Effector CD4-positive, alpha-beta T cell (primary cell): Measurements from ENCODE around the gene PLEKHM3.

ENCODE experiments used
- DNase-seq: peaks from one replicate; pipeline ENCODE4 v3.0.0-alpha.2; 2020

Gene PLEKHM3

DNA sequence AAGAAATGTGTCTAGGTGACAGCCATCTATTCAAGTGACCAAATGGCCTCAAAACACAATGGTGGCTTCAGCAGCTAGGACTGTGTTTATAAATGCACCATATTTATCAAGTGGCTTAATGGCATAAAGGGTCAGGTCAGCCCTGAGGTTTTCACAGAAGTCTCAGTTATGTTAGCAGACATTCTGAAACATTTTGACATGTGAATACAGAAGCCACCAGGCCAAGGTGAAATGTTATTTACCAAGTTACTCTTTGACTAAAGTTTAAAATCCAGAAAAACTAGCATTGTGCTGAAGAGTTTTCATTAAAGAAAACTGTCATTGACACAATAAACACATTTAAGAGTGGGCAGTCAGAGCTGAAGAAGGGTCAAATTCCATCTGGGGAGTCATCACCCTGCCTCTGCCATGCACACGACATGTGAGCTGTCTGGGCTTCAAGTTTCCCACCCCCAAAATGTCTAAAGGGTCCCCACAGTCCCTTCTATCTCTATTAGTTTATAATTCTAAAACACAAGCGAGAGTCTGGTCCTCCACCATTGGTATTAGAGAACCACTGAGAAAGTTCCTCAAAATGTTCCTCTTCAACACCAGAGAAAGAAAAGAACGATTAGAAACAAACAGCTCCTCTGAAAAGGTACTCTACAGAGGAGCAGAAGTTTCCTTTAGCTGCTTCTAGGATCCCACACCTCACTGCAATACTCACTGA, 178.1 kb downstream of the PLEKHM3 start:
- DNase-seq = no peak

DNA sequence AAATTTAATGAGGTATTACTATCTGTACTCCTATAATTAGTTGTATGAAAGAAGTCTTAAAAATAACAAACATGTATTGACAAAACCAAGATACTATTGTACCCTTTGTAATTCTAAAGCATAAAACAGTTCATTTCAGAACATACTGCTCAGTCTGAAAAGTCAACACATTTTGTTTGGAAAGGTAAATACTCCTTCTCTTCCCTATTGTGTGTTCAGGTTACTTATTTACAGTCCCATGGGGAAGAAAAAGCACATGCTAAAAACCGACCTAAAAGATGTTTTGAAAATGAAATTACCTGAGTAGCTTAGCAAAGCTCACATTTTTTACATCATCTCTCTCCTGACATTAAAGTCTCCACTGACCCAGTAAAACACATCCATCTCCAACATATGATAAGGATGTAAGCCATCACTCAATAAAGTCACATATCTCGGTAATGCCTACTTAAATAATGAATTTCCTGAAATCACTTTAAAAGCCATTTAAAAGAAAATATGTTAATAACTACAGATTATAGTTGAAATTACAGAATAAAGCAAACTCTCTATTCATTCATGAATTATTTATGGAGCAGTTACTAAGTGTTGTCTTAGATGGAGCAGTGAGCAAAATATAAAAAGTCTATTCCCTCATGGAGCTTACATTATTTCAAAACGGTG, 180.0 kb downstream of the PLEKHM3 start:
- no peak for DNase-seq

GRCh38 chr2:207844648-207845047, 180.7 kb downstream of the PLEKHM3 start:
- no peak for DNase-seq

GRCh38 chr2:207840101-207840500, 185.2 kb downstream of the PLEKHM3 start:
- DNase-seq = no peak

DNA sequence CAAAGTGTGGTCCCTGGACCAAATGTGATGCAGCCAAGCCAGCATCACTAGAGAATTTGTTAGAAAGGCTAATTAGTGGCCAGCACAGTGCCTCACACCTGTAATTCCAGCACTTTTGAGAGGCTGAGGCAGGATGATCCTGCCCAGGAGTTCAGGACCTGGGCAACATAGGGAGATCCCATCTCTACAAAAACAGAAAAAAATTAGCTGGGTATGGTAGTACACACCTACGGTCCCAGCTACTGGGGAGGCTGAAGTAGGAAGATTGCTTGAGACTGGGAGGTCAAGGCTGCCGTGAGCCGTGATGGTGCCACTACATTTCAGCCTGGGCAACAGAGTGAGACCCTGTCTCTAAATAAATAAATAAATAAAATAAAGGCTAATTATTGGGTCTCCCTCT, 185.8 kb downstream of the PLEKHM3 start:
- no peak for DNase-seq

DNA sequence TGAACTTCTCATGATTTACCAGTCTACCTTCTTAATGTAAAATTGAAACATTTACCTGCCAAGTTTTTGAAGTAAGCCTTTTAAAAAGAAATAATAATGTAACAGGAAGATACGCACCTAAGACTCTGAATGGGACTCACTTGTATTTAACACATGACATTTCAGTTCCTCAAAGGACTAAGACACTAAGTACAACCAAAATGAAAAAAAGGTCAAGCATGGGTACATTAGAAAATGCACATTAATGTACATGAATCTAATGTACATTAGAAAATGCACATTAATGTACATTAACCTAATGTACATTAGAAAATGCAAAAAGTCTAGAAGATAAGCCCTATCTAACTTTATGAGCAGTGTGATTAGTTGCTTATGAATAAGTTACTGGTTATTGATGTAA, 186.3 kb downstream of the PLEKHM3 start:
- no peak for DNase-seq

DNA sequence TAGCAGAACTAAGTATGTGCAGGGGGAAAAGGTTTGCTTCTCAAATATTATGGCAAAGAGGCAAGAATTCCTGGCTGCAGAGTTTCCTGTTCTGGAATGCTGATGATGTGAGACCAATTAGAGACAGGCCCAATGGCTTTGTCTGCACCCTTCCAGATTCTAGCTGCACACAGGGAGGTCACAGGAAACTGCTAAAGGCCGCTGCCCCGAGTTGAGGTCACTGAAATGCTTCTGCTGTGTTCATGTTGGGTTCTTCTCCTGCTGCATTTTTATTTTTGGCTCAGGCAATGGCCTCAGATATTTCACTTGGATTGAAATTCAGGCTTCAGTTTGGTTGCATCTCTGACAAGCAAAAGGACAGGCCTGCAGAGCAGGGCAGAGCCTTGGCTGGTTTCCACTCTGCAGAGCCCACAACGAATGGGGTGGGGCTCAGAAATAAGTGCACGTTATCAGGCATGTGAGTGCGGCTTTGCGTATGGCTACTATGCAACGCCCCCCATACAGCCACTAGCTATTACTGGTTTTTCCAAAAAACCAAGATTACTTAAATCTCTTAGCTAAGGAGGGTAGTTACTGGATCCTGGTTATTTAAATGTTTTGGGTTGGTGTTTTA, 188.7 kb downstream of the PLEKHM3 start:
- DNase-seq = no peak

DNA sequence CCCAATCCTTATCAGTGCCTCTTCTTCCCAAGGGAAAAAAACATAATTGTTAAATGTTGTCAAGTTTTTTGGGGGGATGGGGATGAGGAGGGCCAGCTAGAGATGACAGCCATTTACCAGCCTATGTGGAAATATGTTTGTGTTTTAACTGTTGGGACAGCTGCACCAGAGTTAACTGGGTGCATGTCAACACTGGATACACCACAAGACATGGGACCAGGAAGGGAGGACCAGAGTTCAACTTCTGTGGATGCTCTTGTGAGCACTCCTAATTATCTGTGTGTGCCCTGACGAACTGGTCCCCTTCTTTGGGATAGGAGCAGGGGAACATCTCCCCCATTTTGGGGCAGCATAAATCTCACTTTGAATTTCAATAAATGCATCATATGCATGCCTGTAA, 189.5 kb downstream of the PLEKHM3 start:
- no peak for DNase-seq

GRCh38 chr2:207833251-207833751, 192.0 kb downstream of the PLEKHM3 start:
- no peak for DNase-seq

- no peak for DNase-seq
Observed at GRCh38 chr2:207831584-207832248, 193.6 kb downstream of the PLEKHM3 start.

GRCh38 chr2:207830778-207831438, 194.4 kb downstream of the PLEKHM3 start:
- DNase-seq = no peak

DNA sequence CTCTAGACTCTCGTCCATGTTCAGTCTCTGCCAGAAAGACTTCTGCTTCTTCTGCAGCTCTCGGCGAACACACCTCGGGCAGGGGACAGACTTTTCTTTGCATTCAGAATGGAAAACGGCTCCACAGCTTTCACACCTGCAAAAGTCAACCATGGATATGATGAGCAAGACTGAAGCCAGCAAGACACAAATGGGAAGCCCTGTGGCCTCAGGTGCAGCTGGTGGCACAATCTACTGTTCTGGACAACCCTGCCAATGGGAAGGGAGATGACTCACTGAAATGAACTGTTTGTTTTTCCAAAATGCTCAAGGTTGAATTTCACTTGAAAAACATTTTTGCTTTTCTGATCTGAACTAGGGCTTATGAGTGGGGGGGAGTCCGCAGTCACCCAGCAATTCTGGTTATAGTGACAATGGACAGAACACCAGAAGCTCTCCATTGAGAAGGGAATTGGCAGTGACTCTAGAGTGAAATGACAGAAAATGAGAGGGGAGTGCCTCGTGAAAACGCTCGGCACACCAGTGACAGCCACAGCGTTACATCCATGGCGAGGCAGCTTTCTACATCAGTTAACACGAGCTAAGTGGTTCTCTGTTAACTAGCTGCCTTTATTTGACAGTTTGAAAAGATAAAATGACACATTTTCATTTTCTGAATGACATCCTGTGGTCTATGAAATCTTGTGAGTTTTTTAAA, 196.8 kb downstream of the PLEKHM3 start:
- DNase-seq = no peak

DNA sequence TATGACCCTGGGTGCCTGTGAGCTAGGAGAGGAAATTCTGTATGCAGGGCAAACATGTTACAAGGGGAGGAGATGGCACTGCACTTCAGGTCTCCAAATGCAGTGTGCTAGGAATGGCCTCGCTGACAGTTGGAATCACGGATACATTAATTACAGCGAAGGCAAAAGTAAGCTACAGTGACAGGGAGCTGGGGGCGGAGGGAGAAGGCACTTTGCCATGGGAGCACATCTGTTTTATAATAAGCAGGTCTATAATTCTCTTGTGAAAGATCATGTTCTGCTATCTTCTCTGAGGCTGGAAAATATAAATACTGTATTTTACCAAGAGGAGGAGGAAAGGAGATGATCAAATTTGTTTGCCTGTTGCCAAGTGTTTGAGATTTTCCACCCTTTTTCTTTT, 199.3 kb downstream of the PLEKHM3 start:
- DNase-seq = no peak

DNA sequence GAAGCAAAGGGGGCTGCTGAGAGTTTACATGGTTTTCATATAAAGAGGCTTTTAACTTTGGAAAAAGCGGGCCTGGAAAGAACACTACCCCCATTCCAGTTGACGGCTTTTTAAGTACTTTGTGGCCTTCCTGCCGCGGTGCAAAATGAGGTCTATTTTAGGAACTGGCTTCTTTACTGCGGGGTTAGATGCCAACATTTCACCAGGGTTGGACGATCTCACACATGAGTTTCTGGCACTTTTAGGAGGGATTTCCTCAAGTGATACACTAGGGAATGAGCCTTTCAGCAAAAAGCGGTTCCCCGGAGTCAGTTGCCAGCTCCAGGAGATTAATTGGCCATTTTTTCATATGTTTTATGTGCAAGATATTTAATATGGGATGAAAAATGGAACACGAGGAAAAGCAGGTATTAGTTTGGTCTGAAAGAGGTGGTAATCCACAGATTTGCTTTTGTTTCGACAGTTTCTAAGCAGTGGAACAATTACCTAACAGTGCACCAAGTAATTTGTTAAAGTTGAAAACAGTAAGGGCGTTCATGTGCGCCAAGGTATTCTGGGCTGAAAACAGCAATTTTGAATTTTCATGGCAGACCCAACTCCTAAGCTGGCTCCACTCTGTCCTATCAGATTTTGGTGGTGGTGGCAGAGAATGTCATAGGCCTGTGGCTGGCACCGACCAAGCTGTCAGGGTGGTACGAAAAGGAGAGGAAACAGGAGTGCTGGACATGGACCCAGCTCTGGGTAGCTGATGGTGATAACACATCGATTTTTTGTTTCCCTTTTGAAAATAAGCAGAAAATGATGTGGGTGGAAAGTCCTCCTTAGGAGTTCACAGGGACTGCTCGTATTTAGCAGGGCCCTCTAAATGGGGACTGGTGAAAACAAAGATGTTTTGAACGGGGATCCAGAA, 200.0 kb downstream of the PLEKHM3 start:
- no peak for DNase-seq

GRCh38 chr2:207823865-207824264, 201.5 kb downstream of the PLEKHM3 start:
- no peak for DNase-seq

- no peak for DNase-seq
Observed at GRCh38 chr2:207819839-207820784, 205.2 kb downstream of the PLEKHM3 start.

GRCh38 chr2:207819021-207819797, 206.1 kb downstream of the PLEKHM3 start:
- DNase-seq = no peak

GRCh38 chr2:207816546-207816945, 208.8 kb downstream of the PLEKHM3 start:
- DNase-seq = no peak

DNA sequence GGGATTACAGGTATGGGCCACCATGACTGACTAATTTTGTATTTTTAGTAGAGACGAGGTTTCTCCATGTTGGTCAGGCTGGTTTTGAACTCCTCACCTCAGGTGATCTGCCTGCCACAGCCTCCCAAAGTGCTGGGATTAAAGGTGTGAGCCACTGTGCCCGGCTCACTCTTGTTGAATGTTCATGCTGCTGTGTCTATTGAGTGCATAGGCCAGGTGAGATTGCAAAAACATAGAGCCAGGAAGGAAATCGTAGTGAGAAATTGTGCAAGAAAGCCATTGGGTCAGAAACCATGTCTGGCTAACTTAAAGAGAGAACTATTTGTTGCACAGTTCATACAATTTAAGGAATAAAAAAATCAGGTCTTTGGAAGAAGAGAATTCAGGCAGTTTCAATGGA, 210.1 kb downstream of the PLEKHM3 start:
- no peak for DNase-seq
